Nephron (organoid): ENCODE results near the gene RIMS1.

ENCODE experiments used
- H3K27ac Mint-ChIP-seq, 3 experiments: 2 replicates each; pipeline ENCODE4 v1.8.0; 2020; ENCODE audit warnings: mixed read lengths in 3 of 3, mild to moderate bottlenecking in 2 of 3, moderate library complexity in 1 of 3
- H3K27me3 Mint-ChIP-seq: 2 replicates; pipeline ENCODE4 v1.8.0; 2021; ENCODE audit warnings: low read depth, mild to moderate bottlenecking, moderate library complexity, mixed read lengths
- H3K36me3 Mint-ChIP-seq: 2 replicates; pipeline ENCODE4 v1.8.0; 2020; ENCODE audit warnings: low read depth, mixed read lengths
- H3K4me1 Mint-ChIP-seq: 2 replicates; pipeline ENCODE4 v1.8.0; 2020; ENCODE audit warnings: mixed read lengths
- H3K4me3 Mint-ChIP-seq, 3 experiments: 2 replicates each; pipeline ENCODE4 v1.8.0; 2020; ENCODE audit warnings: mild to moderate bottlenecking in 3 of 3, mixed read lengths in 3 of 3, moderate library complexity in 2 of 3
- H3K9me3 Mint-ChIP-seq: 2 replicates; pipeline ENCODE4 v1.8.0; 2020; ENCODE audit warnings: mixed read lengths
- CTCF ChIP-seq, 3 experiments: fragments of 200-600 bp; sonication (generic); IDR thresholded peaks; one replicate each; pipeline ENCODE4 v1.5.0; 2021; ENCODE audit warnings: antibody characterized with exemption in 3 of 3; ENCODE audit not compliant: unreplicated experiment in 3 of 3

RIMS1 gene

GRCh38 chr6:72374172-72374571 is 487.8 kb downstream of the RIMS1 start:
- Mint-ChIP-seq H3K4me3 (no peak overlapping the region), H3K9me3 (no peaks in the 10 kb centered on the region), H3K36me3 (no peaks in the 10 kb centered on the region), H3K27ac (no peak overlapping the region), H3K27me3 (no peaks in the 10 kb centered on the region), H3K4me1 (no peaks in the 10 kb centered on the region)
- no peak for TF ChIP-seq CTCF (IDR thresholded peaks at IDR 0.05; ENCODE audit: unreplicated experiment in 3 of 3)

DNA sequence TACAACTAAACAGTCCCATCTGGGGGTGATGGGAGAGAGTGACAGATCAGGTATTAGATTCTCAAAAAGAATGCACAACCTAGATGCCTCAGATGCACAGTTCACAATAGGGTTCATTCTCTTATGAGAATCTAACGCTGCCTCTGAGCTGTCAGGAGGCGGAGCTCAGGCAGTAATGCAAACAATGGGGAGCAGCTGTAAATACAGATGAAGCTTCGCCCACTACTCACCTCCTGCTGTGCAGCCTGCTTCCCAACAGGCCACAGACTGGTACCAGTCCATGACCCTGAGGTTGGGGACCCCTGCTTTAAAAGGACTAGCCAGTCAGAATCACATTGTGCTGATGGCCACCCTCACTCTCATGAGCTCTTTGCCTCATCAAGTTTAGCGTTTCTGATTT is 488.5 kb downstream of the RIMS1 start:
- Mint-ChIP-seq H3K36me3 (no peaks in the 10 kb centered on the region), H3K27ac (no peak overlapping the region), H3K27me3 (no peaks in the 10 kb centered on the region), H3K4me3 (no peak overlapping the region), H3K4me1 (no peaks in the 10 kb centered on the region), H3K9me3 (no peaks in the 10 kb centered on the region)
- TF ChIP-seq CTCF (IDR thresholded peaks at IDR 0.05; ENCODE audit: unreplicated experiment in 3 of 3): no peak

- H3K4me1 Mint-ChIP-seq: no peaks in the 10 kb centered on the region
- H3K36me3 Mint-ChIP-seq: no peaks in the 10 kb centered on the region
Measured at GRCh38 chr6:72376736-72377135, 490.4 kb downstream of the RIMS1 start.

DNA sequence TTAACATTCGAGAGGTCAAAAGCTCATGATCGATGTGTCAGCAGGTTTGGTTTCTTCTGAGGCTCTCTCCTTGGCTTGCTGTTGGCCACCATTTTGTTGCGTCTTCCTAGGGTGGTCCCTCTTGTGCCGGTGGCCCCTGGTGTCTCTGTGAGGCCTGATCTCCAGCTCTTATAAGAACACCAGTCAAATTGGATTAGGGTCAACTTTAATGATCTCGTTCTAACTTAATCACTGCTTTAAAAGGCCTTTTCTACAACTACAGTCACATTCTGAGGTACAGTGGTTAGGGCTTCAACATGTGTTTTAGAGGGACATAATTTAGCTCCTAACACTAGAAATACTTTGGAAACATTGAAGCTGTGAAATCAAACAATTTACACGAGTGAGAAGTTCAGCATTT is 494.7 kb downstream of the RIMS1 start:
- Mint-ChIP-seq H3K4me3 (no peak overlapping the region), H3K27me3 (no peaks in the 10 kb centered on the region), H3K27ac (no peak overlapping the region), H3K36me3 (no peaks in the 10 kb centered on the region), H3K4me1 (no peaks in the 10 kb centered on the region), H3K9me3 (no peaks in the 10 kb centered on the region)
- no peak for TF ChIP-seq CTCF (IDR thresholded peaks at IDR 0.05; ENCODE audit: unreplicated experiment in 3 of 3)

More at GRCh38 chr6:72376736-72377135, 490.4 kb downstream of the RIMS1 start:
- Mint-ChIP-seq H3K9me3 (no peaks in the 10 kb centered on the region), H3K27me3 (no peaks in the 10 kb centered on the region), H3K4me3 (no peak overlapping the region), H3K27ac (no peak overlapping the region)
- no peak for TF ChIP-seq CTCF (IDR thresholded peaks at IDR 0.05; ENCODE audit: unreplicated experiment in 3 of 3)

DNA sequence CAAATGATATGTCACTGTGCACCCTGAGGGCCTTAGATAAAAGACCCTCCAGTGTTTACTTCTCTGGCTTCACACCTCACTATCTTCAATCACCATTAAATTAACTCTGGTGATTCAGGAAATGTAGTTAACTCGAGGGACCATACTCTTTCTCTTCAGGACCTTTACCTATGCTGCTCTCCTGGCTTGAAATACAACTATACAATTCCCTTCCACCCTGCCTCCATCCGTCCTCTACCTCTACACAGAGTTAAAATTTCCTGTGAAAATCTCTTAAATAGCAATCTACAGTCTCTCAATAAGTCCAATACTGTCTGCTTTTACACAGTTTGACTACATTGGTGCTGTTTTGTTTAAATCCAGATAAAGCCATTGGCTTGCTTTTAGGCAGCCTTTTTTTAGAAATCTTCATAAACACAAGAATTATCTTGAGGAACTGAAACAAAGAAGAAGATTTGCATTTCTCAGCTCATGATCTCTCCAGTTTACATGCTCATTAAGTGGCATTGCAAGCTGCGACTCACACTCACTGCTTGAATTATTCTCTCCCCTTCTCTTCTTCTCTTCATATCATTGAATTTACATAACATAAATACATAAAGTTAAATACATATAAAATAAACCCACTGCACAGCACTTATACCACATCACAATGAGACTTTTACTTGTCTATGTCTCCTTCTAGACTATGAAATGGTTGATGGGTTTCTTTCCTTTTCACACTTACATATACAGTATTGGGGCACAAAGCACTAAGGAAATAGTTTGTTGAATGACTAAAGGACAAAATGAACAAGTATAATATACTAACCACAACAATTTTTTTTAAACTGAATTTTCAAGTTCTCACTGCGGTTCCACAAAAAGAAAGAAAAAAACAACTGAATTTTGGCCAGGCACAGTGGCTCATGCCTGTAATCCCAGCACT is 496.5 kb downstream of the RIMS1 start:
- Mint-ChIP-seq H3K27me3 (no peaks in the 10 kb centered on the region), H3K4me3 (no peak overlapping the region), H3K27ac (no peak overlapping the region), H3K4me1 (no peaks in the 10 kb centered on the region), H3K36me3 (no peaks in the 10 kb centered on the region), H3K9me3 (no peaks in the 10 kb centered on the region)
- TF ChIP-seq CTCF (IDR thresholded peaks at IDR 0.05; ENCODE audit: unreplicated experiment in 3 of 3): no peak

DNA sequence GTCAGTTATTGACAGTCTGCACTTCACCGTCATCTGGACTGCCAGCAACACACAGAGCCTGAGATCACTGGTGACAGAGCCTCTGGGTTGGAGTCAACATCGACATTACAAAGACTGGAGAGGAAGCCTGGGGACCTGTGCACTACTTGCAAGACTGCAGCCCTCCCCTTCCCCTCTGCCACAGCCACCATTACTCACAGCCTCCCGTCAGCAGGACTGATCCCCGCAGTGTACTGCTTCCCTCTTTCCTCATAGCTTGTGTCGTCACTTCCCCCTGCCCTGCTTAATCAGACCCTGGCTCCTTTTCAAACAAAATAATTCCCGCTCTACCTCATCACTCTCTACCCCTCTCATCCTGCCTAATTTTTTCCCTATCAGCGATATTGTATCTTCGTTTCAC is 500.0 kb downstream of the RIMS1 start:
- no peak overlapping the region for H3K27ac Mint-ChIP-seq
- H3K36me3 Mint-ChIP-seq: no peaks in the 10 kb centered on the region
- H3K27me3 Mint-ChIP-seq: no peaks in the 10 kb centered on the region
- H3K9me3 Mint-ChIP-seq: no peaks in the 10 kb centered on the region
- H3K4me3 Mint-ChIP-seq: no peak overlapping the region
- TF ChIP-seq CTCF (IDR thresholded peaks at IDR 0.05; ENCODE audit: unreplicated experiment in 3 of 3): no peak
- H3K4me1 Mint-ChIP-seq: no peaks in the 10 kb centered on the region
